ENCODE results near the gene ACSM6.

GRCh38 chr10:95250856-95251255 is 56.8 kb downstream of the ACSM6 start:
- no peak for TF ChIP-seq CTCF (conservative IDR thresholded peaks at IDR 0.05 in 1 of 2, IDR thresholded peaks at IDR 0.05 in 1 of 2; ENCODE audit: low read depth in 1 of 2, low read length in 2 of 2)
- no peak for TF ChIP-seq EZH2 (IDR thresholded peaks at IDR 0.05; ENCODE audit: low read length, missing control alignments)
